AG08395 (cell line): Measurements from ENCODE around the gene NPIPA8.
"Not testable (repeated sequence)": the region's sequence is repeated elsewhere in the genome, so short reads cannot be mapped to it uniquely, and the experiment has no call there.

ENCODE experiments used
- DNase-seq: peaks from one replicate; pipeline ENCODE4 v3.0.0; 2012; ENCODE audit warnings: mixed read lengths, low spot score

The NPIPA8 gene

GRCh38 chr16:18276756-18277155 is 59.8 kb downstream of the NPIPA8 start:
- not testable (repeated sequence) for DNase-seq

GRCh38 chr16:18270171-18270570 is 66.4 kb downstream of the NPIPA8 start:
- DNase-seq, result not testable (repeated sequence)
